Transverse colon (tissue), 4 donors: ENCODE data around the gene CPTP.

Source experiments
- EP300 ChIP-seq: sonication (generic); formaldehyde crosslinking; IDR thresholded peaks from one replicate; pipeline ENCODE4 v1.6.1; 2017; ENCODE audit warnings: antibody characterized with exemption, low read depth
- POLR2A ChIP-seq: fragments of 450-650 bp; IDR thresholded peaks from one replicate; pipeline ENCODE4 v1.6.1; 2016; ENCODE audit warnings: antibody characterized with exemption, mild to moderate bottlenecking, moderate library complexity
- POLR2AphosphoS5 ChIP-seq, 3 donors: sonication (generic); formaldehyde crosslinking; IDR thresholded peaks; one replicate each; pipeline ENCODE4 v1.6.1; 2016; ENCODE audit warnings: antibody characterized with exemption in 3 of 3
- TF ChIP-seq, protein P1 (sequence below), 5 experiments: fragments of 200-600 bp in 3 of 5; fragments of 450-650 bp in 2 of 5; sonication (generic) in 3 of 5; IDR thresholded peaks; 1 replicate in 2 of 5; 2 replicates in 3 of 5; pipeline ENCODE4 v1.5.1; 2016 to 2017; ENCODE audit warnings: antibody characterized with exemption in 5 of 5, inconsistent platforms in 3 of 5, mild to moderate bottlenecking in 2 of 5, moderate library complexity in 1 of 5

DNA sequence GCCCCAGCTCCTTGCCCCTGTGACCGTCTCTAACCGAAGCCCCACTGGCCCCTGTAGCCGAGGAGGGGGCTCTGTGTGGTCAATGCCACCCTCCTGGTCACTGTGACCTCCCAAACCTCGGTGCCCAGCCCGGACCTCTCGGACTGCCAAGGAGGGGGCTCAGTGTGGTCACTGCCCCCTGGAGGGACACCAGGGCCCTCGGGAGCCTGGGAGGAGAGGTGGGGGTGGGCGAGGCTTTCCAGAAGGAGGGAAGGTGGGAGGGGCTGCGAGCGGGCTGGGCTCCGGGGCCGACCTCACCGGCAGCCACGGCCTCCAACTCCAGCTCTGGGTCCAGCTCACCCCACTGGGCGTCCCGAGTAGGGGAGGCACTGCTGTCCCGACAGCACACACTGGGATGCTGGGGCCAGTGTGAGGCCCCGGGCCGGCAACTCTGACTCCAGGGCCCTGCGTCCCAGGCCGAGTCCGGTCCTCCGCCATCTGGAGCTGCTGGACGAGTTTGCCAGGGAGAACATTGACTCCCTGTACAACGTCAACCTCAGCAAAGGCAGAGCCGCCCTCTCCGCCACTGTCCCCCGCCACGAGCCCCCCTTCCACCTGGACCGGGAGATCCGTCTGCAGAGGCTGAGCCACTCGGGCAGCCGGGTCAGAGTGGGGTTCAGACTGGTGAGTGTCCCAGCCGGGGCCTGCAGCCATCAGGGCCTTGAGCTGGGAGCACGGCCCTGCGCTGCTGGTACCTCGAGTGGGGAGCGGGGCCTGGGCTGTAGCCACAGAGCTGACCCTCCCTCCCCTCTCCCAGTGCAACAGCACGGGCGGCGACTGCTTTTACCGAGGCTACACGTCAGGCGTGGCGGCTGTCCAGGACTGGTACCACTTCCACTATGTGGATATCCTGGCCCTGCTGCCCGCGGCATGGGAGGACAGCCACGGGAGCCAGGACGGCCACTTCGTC lies 38.0 kb upstream of the CPTP start:
- TF ChIP-seq, protein P1, sequence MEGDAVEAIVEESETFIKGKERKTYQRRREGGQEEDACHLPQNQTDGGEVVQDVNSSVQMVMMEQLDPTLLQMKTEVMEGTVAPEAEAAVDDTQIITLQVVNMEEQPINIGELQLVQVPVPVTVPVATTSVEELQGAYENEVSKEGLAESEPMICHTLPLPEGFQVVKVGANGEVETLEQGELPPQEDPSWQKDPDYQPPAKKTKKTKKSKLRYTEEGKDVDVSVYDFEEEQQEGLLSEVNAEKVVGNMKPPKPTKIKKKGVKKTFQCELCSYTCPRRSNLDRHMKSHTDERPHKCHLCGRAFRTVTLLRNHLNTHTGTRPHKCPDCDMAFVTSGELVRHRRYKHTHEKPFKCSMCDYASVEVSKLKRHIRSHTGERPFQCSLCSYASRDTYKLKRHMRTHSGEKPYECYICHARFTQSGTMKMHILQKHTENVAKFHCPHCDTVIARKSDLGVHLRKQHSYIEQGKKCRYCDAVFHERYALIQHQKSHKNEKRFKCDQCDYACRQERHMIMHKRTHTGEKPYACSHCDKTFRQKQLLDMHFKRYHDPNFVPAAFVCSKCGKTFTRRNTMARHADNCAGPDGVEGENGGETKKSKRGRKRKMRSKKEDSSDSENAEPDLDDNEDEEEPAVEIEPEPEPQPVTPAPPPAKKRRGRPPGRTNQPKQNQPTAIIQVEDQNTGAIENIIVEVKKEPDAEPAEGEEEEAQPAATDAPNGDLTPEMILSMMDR (IDR thresholded peaks at IDR 0.05) = no peak
- TF ChIP-seq POLR2AphosphoS5 (IDR thresholded peaks at IDR 0.05) = no peak
- no peak for TF ChIP-seq POLR2A
- no peak for TF ChIP-seq EP300
